HCT116 (cell line): ENCODE measurements around the gene HHATL.

Source experiments
- EZH2 ChIP-seq: fragments of 200-600 bp; sonication (generic); IDR thresholded peaks from 2 replicates; pipeline ENCODE4 v1.6.1; 2017; ENCODE audit warnings: antibody characterized with exemption, mixed run types
- MAX ChIP-seq: IDR thresholded peaks from 2 replicates; pipeline ENCODE4 v1.6.1; 2012
- POLR2A ChIP-seq: IDR thresholded peaks from 2 replicates; pipeline ENCODE4 v1.7.0; 2011; ENCODE audit warnings: borderline replicate concordance; ENCODE audit not compliant: insufficient read depth, insufficient read length; ENCODE audit errors: extremely low read depth
- POLR2AphosphoS5 ChIP-seq: IDR thresholded peaks from 2 replicates; pipeline ENCODE4 v1.6.1; 2011; ENCODE audit warnings: mild to moderate bottlenecking, low read depth, low read length, moderate library complexity
- RAD21 ChIP-seq: IDR thresholded peaks from 2 replicates; pipeline ENCODE4 v1.6.1; 2012; ENCODE audit warnings: low read depth, mild to moderate bottlenecking
- SRF ChIP-seq: IDR thresholded peaks from 2 replicates; pipeline ENCODE4 v1.6.1; 2012; ENCODE audit warnings: low read depth
- YY1 ChIP-seq: IDR thresholded peaks from 2 replicates; pipeline ENCODE4 v1.6.1; 2011; ENCODE audit warnings: low read length, low read depth, moderate library complexity, mild to moderate bottlenecking; ENCODE audit not compliant: insufficient replicate concordance; ENCODE audit errors: extremely low read depth
- ZNF274 ChIP-seq: fragments of 200-500 bp; sonication (Bioruptor generic); IDR thresholded peaks from 2 replicates; pipeline ENCODE4 v1.6.1; 2014; ENCODE audit warnings: mild to moderate bottlenecking, low read depth, low read length, inconsistent platforms
- TF ChIP-seq, protein P1 (sequence below), 3 experiments: fragments of 200-600 bp in 1 of 3; sonication (generic) in 1 of 3; IDR thresholded peaks in 2 of 3; conservative IDR thresholded peaks in 1 of 3; 2 replicates each; pipeline ENCODE4 v1.5.1; 2012 to 2017; ENCODE audit warnings: low read depth in 2 of 3, low read length in 2 of 3, antibody characterized with exemption in 1 of 3, borderline replicate concordance in 1 of 3, control low read depth in 1 of 3, mild to moderate bottlenecking in 1 of 3, mixed read lengths in 1 of 3, mixed run types in 1 of 3, moderate library complexity in 1 of 3; ENCODE audit not compliant: insufficient read depth in 1 of 3

DNA sequence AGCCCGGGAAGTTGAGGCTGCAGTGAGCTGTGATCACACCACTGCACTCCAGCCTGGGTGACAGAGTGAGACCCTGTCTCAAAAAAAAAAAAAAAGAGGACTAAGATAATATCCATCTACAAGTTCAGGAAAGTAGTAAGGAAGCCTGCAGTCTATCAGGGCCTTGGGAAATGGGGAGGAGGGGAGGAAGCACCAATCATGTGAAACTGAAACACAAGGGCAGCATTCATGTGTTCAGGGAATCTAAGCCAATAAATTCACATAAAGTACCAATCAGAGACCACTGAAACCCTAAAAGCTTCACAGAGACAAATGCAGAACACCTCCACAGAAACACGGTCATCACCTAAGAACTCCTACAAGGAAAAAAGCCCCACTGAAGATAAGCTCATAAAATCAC, 22.9 kb upstream of the HHATL start:
- TF ChIP-seq YY1 (no peak), RAD21 (no peak), POLR2AphosphoS5 (no peak), MAX (no peak), SRF (no peak), ZNF274 (no peak), POLR2A (no peak), EZH2 (no peak)
- TF ChIP-seq, protein P1, sequence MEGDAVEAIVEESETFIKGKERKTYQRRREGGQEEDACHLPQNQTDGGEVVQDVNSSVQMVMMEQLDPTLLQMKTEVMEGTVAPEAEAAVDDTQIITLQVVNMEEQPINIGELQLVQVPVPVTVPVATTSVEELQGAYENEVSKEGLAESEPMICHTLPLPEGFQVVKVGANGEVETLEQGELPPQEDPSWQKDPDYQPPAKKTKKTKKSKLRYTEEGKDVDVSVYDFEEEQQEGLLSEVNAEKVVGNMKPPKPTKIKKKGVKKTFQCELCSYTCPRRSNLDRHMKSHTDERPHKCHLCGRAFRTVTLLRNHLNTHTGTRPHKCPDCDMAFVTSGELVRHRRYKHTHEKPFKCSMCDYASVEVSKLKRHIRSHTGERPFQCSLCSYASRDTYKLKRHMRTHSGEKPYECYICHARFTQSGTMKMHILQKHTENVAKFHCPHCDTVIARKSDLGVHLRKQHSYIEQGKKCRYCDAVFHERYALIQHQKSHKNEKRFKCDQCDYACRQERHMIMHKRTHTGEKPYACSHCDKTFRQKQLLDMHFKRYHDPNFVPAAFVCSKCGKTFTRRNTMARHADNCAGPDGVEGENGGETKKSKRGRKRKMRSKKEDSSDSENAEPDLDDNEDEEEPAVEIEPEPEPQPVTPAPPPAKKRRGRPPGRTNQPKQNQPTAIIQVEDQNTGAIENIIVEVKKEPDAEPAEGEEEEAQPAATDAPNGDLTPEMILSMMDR (IDR thresholded peaks at IDR 0.05 in 2 of 3, conservative IDR thresholded peaks at IDR 0.05 in 1 of 3; ENCODE audit: borderline replicate concordance in 1 of 3, insufficient read depth in 1 of 3, low read depth in 2 of 3, low read length in 2 of 3): no peak
